NCI-H82 treated with DMSO at 0.1 percent for 48 hours (cell line): ENCODE results near the gene C10orf67.
A peak's percentile ranks its signal among the peaks of the same experiment; 100 is the strongest.
"Not testable (repeated sequence)": the region's sequence is repeated elsewhere in the genome, so short reads cannot be mapped to it uniquely, and the experiment has no call there.

Experiments
- DNase-seq: peaks from one replicate; lab custom pipeline; 2025; ENCODE audit not compliant: unreplicated experiment; lab: John Stamatoyannopoulos, UW

C10orf67 gene

DNA sequence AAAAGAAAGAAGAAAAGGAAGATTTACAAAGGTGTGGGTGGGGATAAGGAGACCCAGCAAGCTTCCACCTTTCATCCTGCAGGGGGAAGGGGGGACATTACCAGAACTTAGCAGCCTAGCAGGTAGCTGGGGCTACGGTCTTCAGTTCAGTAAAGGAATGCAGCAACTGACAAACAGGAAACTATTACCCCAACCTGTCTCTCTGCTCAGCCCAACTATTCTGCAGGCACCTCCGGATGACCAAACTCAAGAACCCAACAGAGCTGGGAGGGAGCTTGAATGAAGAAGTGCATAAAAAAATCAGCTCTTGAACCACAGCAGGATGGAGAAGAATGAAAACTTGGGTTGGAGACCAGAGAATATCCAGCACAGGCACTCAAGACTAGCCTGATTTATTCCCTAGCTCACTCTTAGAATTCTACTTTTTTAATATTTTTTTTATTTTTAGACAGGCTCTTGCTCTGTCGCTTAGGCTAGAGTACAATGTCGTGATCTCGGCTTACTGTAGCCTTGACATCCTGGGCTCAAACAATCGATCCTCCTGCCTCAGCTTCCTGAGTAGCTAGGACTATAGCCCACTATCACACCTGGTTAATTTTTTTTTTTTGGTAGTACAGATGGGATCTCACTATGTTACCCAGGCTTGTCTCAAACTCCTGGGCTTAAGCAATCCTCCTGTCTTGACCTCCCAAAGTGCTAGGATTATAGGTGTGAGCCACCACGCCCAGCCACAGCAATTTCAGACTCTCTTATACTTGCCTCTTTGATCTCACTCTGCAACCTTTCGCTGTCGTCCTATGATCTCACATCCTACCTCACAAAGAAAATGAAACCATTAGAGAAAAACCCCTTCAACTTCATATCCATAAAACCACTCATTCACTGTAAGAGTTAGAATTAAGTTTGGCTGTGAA is 18.5 kb upstream of the C10orf67 start:
- no peak for DNase-seq

- no peak for DNase-seq
Measured at GRCh38 chr10:23362069-23362830, 17.7 kb upstream of the C10orf67 start.

- DNase-seq = no peak
Measured at GRCh38 chr10:23361665-23362064, 17.1 kb upstream of the C10orf67 start.

GRCh38 chr10:23359692-23360380 is 15.2 kb upstream of the C10orf67 start:
- DNase-seq = no peak

DNA sequence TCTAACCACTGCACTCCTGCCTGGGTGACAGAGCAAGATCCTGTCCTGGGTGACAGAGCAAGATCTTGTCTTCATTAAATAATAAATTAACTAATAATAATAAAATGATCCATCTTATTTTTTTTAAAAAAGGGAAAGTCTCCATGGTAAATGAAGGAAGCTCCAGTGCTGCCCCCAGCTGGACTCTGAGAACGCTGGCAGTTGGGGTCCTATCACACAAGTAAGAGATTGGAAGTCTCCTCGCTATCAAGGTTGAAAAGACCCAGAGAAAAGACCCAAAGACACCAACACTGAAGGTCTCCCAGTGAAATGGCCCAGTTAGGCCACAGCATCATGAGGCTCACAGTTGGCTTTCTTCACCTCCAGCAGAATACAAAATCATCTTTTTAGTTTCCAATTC is 13.8 kb upstream of the C10orf67 start:
- DNase-seq = no peak

- DNase-seq = no peak
Measured at GRCh38 chr10:23354630-23355279, 10.2 kb upstream of the C10orf67 start.

DNA sequence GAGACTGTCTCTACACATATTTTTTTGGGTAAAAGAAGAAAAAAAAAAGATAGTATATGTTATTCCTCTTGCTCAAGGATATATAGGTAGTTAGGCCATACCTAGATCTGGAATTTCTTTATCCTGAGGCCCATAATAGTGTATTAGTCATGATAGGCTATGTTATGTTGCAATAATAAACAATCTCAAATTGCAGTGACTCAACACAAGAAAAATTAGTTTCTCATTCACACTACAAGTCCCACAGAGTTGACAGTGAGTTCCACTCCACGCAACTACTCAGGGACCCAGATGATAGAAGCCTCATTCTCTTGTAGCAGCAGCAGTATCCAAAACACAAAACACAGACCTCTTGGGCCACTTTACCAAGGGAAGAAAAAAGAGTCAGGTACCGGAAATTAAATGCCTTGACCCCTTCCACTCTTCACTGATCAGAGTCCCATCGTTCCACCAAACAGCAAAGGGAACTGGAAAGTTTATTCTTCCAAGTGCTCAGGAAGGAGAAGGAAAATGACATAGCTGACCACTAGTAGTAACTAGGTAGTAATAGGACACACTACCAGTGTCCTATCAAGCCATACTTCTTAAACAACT is 7.4 kb upstream of the C10orf67 start:
- no peak for DNase-seq

GRCh38 chr10:23350706-23351105 is 6.1 kb upstream of the C10orf67 start:
- DNase-seq = not testable (repeated sequence)

DNA sequence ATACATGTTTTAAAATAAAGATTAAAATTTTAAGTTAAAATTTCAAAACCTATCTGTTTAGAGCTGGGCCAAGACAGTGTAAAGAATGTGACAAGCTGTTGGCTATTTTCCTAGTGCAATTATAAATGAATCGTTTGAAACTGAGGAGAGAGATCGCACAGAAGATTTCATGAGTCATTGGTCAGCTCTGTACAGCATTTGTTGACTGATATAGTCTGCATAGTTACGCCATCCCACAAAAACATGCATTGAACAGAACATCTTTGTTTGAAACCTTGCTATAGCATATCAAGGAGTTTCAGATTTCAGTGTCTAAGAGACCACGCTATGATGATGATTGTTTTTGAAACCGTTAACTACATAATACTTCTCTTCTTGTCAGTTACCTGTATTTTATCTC is 1.3 kb upstream of the C10orf67 start:
- no peak for DNase-seq

DNA sequence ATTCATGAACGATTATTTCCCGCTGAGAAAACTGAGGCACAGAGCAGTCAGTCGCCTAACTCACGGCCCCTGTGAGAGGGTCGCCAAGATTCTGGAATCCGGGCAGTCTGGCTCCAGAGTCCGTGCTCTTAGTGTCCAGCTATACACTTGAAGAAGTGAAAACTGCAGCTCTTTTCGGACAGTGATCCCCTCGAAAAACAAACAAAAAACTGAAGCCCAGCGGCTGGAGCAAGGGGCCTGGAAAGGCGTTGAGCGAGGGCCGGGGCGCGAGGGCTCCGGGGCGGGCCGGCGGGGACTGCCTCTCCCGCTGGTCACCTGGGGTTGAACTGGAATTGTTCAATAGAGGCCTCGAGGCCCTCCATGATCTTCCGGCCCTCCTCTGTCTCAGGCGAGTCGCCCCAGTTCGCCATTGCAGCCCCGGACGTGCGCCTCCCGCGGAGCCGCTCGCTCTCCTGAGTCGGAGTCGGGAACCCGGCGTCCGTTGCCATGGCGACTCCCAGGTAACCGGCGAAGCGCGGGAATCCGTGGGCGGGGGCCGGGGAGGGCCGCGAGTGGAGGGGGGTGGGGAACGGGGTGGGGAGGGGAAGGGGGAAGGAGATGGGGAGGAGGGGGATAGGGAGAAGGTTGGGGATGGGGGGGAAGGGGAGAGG is 881 bp downstream of the C10orf67 start:
- no peak for DNase-seq

- DNase-seq = no peak
Measured at GRCh38 chr10:23342213-23342884, 2.2 kb downstream of the C10orf67 start.

DNA sequence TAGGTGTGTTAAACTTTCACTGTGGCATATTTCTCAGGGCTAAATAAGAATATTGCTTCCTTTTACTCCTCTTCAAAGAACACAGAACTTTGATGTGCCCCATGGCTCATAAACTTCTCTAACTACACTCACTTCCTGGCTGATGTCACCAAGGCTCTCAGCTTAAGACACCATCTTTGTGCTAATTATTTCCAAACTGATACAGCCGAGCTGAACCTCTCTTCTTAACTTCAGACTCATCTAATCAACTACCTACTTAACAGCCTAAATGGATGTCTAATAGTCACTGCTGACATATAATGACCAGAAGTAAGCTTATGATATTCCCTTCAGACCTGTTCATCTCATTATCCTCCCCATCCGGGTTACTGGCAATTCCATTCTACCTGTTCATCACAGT is 3.6 kb downstream of the C10orf67 start:
- DNase-seq = peak; percentile 44

DNA sequence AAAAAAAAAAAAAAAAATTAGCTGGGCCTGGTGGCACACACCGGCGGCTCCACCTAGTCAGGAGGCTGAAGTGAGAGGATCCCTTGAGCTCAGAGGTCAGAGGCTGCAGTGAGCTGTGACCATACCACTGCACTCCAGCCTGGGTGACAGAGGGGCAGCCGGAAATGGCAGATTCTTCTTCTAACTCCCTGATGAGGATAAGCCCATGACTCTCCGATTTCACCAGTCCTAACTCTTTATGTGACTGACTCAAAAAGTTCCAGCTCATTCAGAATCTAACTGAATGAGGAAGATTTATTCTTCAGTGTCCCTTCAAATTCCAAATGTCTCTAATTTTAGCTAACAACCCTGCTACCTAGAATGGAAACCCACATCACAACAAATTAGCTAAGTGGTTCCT is 4.2 kb downstream of the C10orf67 start:
- no peak for DNase-seq

GRCh38 chr10:23338886-23339285 is 5.7 kb downstream of the C10orf67 start:
- DNase-seq = no peak

DNA sequence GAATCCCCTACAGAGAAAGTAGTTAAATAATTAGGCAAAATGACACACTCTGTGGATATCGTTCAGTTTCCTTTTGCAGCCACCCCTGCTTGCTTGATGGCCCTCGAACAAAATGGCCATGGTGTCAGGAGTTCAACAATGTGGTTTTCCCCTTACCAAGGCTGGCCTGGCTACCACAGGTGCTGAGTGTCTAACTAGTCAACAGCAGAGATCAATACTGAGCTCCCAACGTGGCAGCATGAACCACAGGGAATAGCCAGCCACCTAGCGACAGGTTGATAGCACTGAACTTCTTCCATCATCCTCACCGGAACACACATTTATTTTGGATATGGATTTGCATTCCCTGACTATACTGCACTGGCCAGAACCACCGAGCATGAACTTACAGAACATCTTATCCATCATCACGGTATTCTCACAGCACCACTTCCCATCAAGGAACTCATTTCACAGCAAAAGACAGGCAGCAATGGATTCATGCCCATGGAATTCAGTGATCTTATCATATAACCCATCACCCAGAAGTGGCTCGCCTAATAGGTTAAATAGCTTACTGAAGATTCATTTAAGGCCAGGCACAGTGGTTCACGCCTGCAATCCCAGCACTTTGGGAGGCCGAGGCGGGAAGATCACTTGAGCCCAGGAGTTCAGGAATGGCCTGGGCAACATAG is 6.3 kb downstream of the C10orf67 start:
- peak; percentile 4 for DNase-seq

DNA sequence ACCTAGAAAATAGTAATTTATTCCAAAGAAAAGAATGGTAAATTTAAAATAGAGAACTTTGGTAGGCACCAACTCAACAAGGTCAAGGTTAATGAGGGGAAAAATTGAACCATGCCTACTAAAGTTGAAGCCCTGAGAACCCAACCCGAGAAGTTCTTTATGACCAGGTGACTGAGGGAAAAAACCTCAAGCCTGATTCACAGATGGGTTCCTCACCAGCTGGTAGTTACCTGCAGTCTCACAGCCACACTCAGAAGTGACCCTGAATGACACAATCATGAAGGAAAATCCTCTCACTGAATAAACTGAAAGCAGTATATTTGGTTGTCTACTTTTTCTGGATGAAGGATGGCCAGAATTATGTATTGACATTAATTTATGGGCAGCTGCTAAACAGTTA is 7.0 kb downstream of the C10orf67 start:
- DNase-seq = no peak

DNA sequence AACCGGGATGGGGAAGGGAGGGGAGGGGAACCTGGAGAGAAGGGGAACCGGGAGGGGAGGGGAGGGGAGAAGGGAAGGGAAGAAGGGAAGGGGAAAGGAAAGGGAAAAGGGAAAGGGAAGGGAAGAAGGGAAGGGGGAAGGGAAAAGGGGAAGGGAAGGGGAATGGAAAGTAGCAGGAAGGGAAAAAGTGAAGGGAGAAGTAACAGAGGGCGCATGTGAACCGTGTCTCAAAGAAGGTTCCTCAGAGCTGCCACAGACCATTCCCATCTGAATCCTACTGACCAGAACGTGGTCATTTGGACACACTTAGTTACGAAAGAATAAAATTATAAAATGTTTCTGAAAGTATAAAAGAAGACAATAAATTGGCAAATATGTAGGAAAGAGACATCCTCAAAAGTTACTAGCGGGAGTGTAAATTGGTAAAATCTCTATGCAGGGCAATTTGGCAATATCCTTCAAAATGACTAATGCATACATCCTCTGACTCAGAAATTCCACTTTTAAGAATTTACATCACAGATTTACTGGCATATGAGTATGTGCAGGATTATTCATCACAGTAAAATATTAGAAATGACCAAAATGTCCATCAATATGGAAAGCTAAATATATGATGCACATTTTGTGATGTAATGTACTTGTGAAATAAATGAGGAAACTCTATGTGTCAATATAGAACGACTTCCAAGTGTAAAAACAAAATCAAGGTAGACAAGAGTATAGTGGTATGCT is 12.9 kb downstream of the C10orf67 start:
- DNase-seq = no peak

GRCh38 chr10:23330948-23331347 is 13.6 kb downstream of the C10orf67 start:
- DNase-seq = no peak
